ENCODE measurements around the gene TCERG1L.

DNA sequence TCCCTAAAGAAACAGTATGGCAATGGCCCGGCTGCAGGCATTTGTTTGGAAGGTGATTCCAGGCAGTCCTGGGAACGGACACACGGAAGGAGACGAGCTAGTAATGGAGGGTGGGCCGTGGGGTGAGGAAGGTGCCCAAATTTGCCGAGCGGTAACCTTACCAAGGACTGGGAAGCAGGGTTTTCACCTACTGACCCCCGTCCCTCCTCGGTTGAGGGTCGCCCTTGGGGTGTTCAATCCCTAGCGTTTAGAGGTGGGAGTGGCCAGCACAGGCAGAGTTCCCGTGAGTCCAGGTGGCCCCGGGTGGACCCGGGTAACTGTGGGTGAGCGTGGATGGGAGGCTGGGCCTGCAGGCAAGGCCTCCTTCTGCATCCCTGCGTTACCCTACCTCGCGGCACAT lies 198.8 kb downstream of the TCERG1L start:
- TF ChIP-seq POLR2A (IDR thresholded peaks at IDR 0.05) = no peak
- no peak for TF ChIP-seq CTCF (IDR thresholded peaks at IDR 0.05)
